ENCODE measurements around the gene PPFIBP2. TPM values are rescaled to one million over a fixed set of nuclear protein-coding genes. Genes with fewer than 3 reads are reported as not detected.
A peak's percentile ranks its signal among the peaks of the same experiment; 100 is the strongest.

The PPFIBP2 gene
- total and polyA plus RNA-seq, 4 donors: 7.7 to 51.3 (median 18.6) TPM

DNA sequence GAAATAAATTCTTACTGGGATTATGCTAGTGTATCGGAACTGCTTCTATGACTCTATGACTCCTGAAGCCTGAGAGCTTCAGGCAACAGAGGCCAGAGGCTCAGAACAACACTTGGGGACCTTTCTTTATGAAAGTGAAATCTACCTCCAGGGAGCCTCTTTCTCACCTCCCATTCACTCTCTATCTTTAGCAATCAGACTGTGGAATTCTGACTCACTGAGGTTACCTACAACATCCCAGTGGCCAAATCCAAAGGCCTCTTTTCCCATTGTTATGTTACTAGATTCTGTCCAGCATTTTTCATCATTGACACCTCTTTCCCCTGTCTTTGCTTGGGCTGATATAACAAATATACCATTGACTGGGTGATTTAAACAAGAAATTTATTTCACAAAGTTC is 173.6 kb downstream of the PPFIBP2 start:
- H3K4me1 ChIP-seq (ENCODE audit: control insufficient read depth in 5 of 5, insufficient read depth in 5 of 5, low read length in 5 of 5): peaks cover 0 to 2% (median 0%) of the 10 kb centered on the region in 5 donors
- no peak for ATAC-seq (ENCODE audit: insufficient read depth, low FRiP score)
- WGBS, 2 donors: 92 to 95% methylated on average over 1 of the region's 1 CpG
- H3K27ac ChIP-seq (ENCODE audit: low read depth in 1 of 2, low read length in 1 of 2): no peak overlapping the region
- H3K9ac ChIP-seq (ENCODE audit: insufficient read depth in 1 of 2, low read length in 2 of 2): no peak overlapping the region
- no peak overlapping the region for H3K4me3 ChIP-seq
- no peaks in the 10 kb centered on the region for H3K27me3 ChIP-seq (ENCODE audit: control insufficient read depth in 3 of 3, insufficient read depth in 3 of 3, low read length in 2 of 3)
- no peaks in the 10 kb centered on the region for H3K9me3 ChIP-seq (ENCODE audit: control insufficient read depth in 4 of 4, insufficient read depth in 3 of 4, low read length in 3 of 4)
- no peaks in the 10 kb centered on the region for H3K36me3 ChIP-seq (ENCODE audit: control insufficient read depth in 4 of 4, insufficient read depth in 4 of 4, low read length in 4 of 4)
- no peak for DNase-seq
- TF ChIP-seq, protein P1, sequence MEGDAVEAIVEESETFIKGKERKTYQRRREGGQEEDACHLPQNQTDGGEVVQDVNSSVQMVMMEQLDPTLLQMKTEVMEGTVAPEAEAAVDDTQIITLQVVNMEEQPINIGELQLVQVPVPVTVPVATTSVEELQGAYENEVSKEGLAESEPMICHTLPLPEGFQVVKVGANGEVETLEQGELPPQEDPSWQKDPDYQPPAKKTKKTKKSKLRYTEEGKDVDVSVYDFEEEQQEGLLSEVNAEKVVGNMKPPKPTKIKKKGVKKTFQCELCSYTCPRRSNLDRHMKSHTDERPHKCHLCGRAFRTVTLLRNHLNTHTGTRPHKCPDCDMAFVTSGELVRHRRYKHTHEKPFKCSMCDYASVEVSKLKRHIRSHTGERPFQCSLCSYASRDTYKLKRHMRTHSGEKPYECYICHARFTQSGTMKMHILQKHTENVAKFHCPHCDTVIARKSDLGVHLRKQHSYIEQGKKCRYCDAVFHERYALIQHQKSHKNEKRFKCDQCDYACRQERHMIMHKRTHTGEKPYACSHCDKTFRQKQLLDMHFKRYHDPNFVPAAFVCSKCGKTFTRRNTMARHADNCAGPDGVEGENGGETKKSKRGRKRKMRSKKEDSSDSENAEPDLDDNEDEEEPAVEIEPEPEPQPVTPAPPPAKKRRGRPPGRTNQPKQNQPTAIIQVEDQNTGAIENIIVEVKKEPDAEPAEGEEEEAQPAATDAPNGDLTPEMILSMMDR (IDR thresholded peaks at IDR 0.05; ENCODE audit: control extremely low read depth, extremely low read depth): no peak

DNA sequence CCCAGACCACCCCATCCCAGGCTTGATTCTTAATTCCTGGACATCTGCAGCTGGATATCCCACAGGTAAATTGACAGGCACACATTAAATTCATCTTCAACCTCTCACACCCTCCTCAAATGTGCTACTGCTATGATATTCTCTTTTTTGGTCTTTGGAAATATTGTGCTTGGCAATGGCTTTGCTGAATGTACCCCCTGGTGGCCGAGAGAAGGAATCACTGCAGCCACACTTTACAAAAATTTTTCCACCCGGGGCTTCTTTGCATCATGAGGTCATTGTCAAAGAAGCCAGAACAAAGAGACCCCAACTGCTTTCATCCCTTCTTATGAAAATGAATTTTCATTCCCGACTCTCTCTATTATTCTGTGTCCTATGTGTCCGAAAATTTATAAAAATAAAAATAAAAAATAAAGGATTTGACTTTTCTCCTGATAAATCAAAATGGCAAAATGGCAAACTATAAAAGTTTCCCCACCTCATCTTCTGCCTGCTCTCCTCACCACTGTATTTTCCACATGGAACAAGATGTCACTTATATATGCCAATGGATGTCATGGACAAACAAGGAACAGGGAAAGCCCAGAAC is 174.5 kb downstream of the PPFIBP2 start:
- no peak for ATAC-seq (ENCODE audit: insufficient read depth, low FRiP score)
- Histone ChIP-seq H3K27me3 (ENCODE audit: control insufficient read depth in 3 of 3, insufficient read depth in 3 of 3, low read length in 2 of 3) (no peaks in the 10 kb centered on the region), H3K4me1 (ENCODE audit: control insufficient read depth in 5 of 5, insufficient read depth in 5 of 5, low read length in 5 of 5) (peaks cover 0 to 4% (median 0%) of the 10 kb centered on the region in 5 donors), H3K9me3 (ENCODE audit: control insufficient read depth in 4 of 4, insufficient read depth in 3 of 4, low read length in 3 of 4) (no peaks in the 10 kb centered on the region), H3K9ac (ENCODE audit: insufficient read depth in 1 of 2, low read length in 2 of 2) (no peak overlapping the region), H3K36me3 (ENCODE audit: control insufficient read depth in 4 of 4, insufficient read depth in 4 of 4, low read length in 4 of 4) (no peaks in the 10 kb centered on the region), H3K27ac (ENCODE audit: low read depth in 1 of 2, low read length in 1 of 2) (no peak overlapping the region), H3K4me3 (no peak overlapping the region)
- DNase-seq: peak; percentile 44 to 62 (median 59)
- 14 to 15% methylated on average over 4 of the region's 4 CpGs for WGBS, 2 donors
- TF ChIP-seq, protein P1 (IDR thresholded peaks at IDR 0.05; ENCODE audit: control extremely low read depth, extremely low read depth): peak; percentile 36

DNA sequence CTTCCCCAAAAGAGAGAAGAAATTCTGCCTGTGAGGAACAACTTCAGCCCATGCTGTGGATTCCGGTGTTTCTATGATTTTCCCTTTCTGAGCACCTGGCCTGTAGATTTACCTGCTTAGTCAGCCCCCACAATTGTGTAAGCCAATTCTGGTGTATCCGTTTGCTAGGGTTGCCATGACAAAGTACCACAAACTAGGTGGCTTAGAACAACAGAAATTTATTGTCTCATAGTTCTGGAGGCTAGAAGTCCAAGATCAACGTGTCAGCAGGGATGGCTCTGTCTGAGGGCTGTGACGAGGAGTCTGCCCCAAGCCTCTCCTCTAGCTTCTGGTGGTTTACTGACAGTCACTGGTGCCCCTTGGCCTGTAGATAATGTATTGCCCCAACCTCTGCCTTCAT is 175.4 kb downstream of the PPFIBP2 start:
- TF ChIP-seq, protein P1 (IDR thresholded peaks at IDR 0.05; ENCODE audit: control extremely low read depth, extremely low read depth): no peak
- H3K4me3 ChIP-seq: no peak overlapping the region
- H3K27me3 ChIP-seq (ENCODE audit: control insufficient read depth in 3 of 3, insufficient read depth in 3 of 3, low read length in 2 of 3): no peaks in the 10 kb centered on the region
- peaks cover 0 to 4% (median 0%) of the 10 kb centered on the region in 5 donors for H3K4me1 ChIP-seq (ENCODE audit: control insufficient read depth in 5 of 5, insufficient read depth in 5 of 5, low read length in 5 of 5)
- DNase-seq: no peak
- no peak overlapping the region for H3K9ac ChIP-seq (ENCODE audit: insufficient read depth in 1 of 2, low read length in 2 of 2)
- 60 to 66% methylated on average over 4 of the region's 4 CpGs for WGBS, 2 donors
- H3K9me3 ChIP-seq (ENCODE audit: control insufficient read depth in 4 of 4, insufficient read depth in 3 of 4, low read length in 3 of 4): no peaks in the 10 kb centered on the region
- H3K27ac ChIP-seq (ENCODE audit: low read depth in 1 of 2, low read length in 1 of 2): no peak overlapping the region
- ATAC-seq (ENCODE audit: insufficient read depth, low FRiP score): no peak
- no peaks in the 10 kb centered on the region for H3K36me3 ChIP-seq (ENCODE audit: control insufficient read depth in 4 of 4, insufficient read depth in 4 of 4, low read length in 4 of 4)

DNA sequence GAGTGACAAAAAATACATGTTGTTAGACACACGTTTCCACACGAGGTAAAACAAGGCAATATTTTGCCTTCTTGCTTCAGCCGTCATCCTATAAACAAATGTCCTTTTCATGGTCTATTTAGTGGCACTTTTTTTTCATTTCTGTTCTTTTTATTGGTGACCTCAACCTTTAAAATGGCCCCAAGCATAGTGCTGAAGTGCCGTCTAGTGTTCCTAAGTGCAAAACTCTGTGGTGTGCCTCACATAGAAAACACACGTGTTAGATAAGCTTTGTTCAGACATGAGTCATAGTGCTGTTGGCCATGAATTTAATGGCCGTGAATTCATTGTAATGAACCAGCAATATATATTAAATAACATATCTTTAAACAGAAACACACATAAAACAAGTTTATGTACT is 176.8 kb downstream of the PPFIBP2 start:
- WGBS, 2 donors: 56 to 83% methylated on average over 6 of the region's 6 CpGs
- ATAC-seq (ENCODE audit: insufficient read depth, low FRiP score) (no peak), DNase-seq (no peak)
- Histone ChIP-seq H3K36me3 (ENCODE audit: control insufficient read depth in 4 of 4, insufficient read depth in 4 of 4, low read length in 4 of 4) (no peaks in the 10 kb centered on the region), H3K27me3 (ENCODE audit: control insufficient read depth in 3 of 3, insufficient read depth in 3 of 3, low read length in 2 of 3) (no peaks in the 10 kb centered on the region), H3K9me3 (ENCODE audit: control insufficient read depth in 4 of 4, insufficient read depth in 3 of 4, low read length in 3 of 4) (no peaks in the 10 kb centered on the region), H3K9ac (ENCODE audit: insufficient read depth in 1 of 2, low read length in 2 of 2) (no peak overlapping the region), H3K4me1 (ENCODE audit: control insufficient read depth in 5 of 5, insufficient read depth in 5 of 5, low read length in 5 of 5) (peaks cover 0 to 4% (median 0%) of the 10 kb centered on the region in 5 donors), H3K27ac (ENCODE audit: low read depth in 1 of 2, low read length in 1 of 2) (no peak overlapping the region), H3K4me3 (no peak overlapping the region)
- TF ChIP-seq, protein P1 (IDR thresholded peaks at IDR 0.05; ENCODE audit: control extremely low read depth, extremely low read depth): no peak

Data from lung (tissue), 12 donors.